ENCODE data around the gene PCDHGA1. TPM values are rescaled to one million over a fixed set of nuclear protein-coding genes. Genes with fewer than 3 reads are reported as not detected.

Gene PCDHGA1
- polyA plus RNA-seq, 1 donor: 0.58 TPM

DNA sequence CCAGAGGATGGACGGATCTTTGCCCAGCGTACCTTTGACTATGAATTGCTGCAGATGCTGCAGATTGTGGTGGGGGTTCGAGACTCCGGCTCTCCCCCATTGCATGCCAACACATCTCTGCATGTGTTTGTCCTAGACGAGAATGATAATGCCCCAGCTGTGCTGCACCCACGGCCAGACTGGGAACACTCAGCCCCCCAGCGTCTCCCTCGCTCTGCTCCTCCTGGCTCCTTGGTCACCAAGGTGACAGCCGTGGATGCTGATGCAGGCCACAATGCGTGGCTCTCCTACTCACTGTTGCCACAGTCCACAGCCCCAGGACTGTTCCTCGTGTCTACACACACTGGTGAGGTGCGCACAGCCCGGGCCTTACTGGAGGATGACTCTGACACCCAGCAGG is 160.5 kb downstream of the PCDHGA1 start:
- no peak for DNase-seq (ENCODE audit: low read depth)

DNA sequence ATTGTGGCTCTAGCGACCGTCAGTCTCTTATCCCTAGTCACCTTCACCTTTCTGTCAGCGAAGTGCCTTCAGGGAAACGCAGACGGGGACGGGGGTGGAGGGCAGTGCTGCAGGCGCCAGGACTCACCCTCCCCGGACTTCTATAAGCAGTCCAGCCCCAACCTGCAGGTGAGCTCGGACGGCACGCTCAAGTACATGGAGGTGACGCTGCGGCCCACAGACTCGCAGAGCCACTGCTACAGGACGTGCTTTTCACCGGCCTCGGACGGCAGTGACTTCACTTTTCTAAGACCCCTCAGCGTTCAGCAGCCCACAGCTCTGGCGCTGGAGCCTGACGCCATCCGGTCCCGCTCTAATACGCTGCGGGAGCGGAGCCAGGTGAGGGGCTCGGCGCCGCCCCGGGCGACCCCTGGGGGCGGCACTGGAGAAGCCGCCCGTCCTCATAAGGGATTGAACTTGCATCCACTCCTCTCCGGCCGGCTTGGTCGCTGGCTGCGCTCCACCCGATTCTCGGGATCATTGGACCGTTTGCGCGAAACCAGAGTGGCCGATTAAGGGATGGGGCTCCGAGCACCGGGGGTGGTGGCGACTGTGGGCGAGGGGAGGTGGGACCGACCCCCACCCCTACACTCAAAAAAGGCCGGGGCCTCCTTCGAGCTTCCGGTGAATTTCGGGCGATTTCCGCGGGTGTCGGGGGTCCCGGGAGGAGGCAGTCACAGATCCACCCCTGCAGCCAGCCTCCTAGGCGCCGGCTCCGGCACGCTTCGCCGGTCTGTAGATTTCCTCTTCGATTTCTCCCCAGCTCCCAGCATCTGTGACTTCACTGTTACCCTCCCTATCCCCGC is 161.2 kb downstream of the PCDHGA1 start:
- no peak for DNase-seq (ENCODE audit: low read depth)

DNA sequence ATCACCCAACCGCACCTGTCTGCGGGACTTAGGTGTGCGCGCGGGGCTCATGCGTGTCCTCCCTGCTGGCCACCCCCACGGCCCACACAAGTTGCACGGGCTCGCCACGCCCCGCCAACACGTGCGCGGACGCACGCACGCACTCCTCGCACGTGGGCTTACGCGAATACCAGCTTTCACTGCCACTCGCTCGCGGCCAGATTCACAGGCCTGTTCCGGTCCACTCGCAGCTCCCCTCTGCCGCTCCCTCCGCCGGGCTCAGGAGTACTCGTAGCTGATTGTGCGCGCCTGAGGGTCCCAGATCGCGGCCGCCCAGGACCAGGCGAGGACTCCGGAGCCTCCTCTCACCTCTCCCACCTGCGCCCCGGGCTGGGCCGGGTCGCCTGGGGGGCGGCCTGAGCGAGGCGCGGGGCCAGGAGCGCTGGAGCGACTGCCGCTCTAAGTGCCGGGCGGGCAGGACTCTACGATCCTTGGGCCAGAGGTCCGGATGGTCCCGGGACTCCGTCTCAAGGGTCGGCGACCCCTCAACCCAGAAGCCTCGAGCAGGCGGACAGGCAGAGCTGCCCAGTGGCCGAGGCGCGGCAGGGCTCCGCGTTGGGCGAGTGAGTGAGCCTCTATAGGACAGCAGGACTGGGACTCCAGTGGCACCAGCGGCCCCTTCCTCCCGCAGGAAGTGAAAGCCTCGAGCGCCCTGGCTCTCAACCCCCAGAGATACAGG is 162.0 kb downstream of the PCDHGA1 start:
- DNase-seq (ENCODE audit: low read depth): no peak

DNA sequence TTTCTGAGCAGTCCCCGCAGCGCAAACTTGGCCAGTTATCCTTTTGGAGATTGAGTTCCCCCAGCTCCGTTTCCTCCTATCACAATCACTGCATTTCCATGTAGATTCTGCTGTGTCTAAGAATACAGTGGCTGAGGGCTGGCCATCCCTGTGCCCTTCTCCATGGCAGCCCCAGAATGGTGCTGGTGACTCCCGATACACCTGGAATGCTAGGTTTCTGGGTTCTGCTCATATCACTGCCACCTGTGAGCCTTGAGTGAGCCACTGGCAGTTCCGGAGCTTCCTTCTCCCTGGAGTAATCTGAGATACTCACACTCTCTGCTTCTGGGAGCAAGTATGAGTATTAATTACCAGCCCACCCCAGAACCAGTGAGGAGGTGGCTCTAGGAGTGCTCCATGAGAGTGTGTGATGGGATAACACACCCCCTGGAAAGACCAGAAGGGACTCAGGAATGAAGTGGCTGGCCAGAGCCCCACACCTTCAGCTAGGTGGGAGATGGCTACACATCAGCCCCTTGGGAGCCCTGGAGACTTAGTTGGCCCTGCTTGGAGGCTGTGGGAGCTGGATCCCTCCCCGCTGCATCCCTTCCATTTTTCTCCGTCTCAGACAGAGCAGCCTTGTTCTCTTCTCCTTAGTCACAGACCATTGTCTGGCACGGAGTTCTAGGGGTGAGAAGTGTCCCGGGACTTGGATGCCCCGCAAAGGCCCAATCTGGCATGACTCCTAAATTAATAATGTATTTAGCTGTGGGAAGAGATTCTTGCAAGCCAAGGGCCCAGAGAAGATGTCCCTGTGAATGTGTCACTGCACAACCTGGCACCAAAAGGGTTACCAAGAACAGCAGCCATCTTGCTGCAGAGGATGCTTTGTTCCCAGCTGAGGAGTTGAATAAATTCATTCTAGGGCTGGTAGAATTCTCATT is 163.4 kb downstream of the PCDHGA1 start:
- DNase-seq (ENCODE audit: low read depth): no peak

DNA sequence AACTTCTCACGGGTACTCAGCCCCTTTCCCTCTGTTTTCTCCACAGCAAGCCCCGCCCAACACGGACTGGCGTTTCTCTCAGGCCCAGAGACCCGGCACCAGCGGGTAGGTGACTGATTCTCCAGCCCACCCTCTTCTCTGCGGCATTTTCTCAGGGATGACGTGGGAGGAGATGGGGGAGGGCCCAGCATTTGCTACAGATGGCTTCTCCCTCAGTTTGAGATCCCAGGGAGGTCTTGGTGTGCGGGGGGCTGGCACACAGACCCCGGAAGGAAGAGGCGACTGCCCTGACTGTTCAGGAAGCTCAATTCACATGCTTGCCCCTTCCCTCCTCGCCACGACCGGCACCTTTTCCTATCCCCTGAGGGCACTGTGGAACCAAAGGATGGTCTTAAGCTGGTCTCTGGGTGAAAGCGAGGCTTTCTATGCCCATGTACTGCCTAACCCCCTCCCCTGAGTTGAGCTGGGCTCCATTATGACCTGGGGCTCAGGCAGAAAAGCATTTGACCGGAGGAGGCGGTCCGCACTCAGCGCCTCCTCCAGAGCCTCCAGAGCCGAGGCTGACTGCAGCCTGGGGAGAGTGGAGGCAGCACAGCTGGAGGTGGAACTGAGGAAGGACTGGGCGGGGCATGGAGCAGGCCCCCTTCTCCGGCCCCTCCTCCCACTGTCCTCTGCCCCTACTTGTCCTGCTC is 164.6 kb downstream of the PCDHGA1 start:
- DNase-seq (ENCODE audit: low read depth): no peak

DNA sequence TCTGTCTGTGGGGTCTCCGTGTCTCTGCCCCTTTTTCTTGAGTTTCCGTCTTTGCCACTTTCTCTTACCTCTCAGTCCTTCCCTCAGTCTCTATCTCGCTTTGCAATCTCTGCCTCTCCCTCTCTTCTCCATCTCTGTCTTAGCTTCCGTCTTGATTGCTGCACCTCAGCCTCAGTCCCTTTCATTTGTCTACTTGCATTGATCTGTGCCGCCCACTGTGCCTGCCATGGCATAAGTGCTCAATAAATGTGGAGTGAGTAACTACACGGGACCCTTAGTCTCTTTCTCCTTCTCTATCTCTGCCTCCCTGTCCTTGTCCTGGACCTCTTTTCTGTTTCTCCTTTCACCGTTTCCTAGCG is 165.1 kb downstream of the PCDHGA1 start:
- no peak for DNase-seq (ENCODE audit: low read depth)

DNA sequence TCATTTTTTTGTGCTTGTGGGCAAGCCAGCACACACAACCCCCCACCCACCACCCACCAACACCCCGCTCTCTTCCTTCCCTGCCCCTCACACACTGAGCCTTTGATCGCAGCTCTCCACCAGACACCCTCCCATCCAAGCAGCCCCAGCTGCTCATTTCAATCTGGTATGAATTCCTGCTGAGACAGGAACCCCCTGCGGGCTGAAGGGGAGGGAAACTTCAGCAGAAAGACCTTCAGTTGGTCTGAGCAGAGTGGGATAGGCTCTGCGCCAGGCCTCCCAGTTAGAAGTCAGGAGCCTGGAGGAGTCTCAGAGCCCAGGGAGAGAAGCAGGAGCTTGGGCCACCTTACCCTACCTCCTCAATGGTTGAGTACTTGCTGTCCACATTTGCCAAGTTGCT is 165.7 kb downstream of the PCDHGA1 start:
- no peak for DNase-seq (ENCODE audit: low read depth)

DNA sequence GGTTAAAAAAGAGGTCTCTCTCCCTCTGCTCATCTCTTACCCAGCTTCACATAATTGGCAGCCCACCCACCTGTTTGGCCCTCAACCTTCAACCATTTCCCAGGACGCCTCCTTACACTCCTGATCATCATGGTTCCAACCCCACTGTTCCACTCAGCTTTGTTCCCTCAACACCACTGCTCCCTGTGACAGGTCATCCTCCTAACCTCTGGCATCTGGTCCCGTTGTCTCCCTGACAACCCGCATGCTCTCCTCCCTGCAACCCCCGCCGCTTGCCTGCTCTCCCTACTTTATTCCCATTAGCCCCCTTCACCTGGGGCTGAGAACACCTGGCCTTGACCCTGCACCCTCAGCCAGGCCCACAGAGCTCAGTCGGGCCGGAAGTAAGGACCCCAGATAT is 171.4 kb downstream of the PCDHGA1 start:
- DNase-seq (ENCODE audit: low read depth): no peak

DNA sequence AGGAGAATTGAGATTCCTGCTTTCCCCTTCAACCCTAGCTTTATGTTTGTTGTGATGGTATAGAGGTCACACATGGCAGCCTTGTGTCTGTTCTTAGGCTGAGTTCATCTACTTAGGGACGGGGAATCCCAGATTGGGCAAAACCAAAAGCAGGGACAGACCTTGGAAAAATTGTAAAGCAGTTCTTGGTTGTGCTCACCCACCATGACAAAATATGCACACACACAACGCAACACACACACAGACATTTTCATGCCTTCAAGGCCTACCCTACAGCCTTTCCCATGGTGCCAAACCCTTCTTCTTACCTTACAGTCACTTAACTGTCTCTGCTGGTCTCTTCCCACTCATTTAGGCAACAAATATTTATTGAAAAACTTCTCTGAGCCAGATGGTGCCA is 173.4 kb downstream of the PCDHGA1 start:
- no peak for DNase-seq (ENCODE audit: low read depth)

DNA sequence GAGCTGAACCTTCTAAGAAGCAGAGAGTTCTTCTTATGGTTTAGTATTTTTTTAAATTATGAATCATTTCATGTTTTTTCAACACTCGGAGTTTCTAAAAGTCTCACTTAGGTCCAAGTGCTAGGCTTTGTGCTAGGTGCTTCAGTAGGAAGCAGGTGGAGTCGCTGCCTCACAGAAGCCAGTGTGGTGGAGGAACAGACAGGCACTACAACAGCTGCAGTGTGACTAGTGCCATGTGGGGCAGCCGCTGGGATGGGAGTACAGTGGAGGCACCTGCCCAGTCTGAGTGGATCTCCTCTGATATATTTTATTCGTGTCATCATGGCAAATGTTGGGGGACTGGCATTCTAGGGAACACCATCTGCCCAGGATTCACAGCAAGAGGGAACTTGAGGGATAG is 173.9 kb downstream of the PCDHGA1 start:
- no peak for DNase-seq (ENCODE audit: low read depth)

DNA sequence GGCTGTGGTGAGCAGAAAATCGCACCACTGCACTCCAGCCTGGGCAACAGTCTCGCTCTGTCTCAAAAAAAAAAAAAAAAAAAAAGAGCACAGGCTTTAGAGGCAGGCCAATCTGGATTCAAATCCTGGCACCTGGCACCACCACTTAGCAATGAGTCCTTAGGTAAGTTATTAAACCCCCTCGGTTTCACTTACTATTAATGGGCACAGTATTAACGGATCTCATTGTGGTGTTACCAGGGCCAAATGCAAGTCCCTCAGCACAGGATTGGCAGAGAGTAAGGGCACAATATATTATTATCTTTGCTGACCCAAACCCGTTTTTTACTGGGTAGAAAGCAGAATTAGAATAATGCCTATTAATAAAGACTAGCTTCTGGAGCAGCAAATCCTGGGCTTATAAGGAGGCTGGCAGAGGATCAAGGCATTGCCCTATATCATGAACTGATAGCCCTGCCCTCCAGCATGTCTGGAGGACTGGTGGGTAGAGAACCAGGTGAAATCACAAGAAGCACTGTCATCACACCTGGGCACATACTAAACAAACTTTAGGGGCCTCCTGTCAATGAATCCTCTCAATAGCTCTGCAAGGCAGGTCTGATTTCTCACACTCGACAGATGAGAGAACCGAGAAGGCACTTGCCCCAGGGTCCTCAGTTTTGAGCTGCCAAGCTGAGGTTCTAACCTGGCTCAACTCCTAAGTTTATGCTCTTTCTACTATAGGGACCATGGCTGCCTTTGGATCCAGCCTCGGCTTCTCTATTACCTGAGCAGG is 176.3 kb downstream of the PCDHGA1 start:
- DNase-seq (ENCODE audit: low read depth): no peak

DNA sequence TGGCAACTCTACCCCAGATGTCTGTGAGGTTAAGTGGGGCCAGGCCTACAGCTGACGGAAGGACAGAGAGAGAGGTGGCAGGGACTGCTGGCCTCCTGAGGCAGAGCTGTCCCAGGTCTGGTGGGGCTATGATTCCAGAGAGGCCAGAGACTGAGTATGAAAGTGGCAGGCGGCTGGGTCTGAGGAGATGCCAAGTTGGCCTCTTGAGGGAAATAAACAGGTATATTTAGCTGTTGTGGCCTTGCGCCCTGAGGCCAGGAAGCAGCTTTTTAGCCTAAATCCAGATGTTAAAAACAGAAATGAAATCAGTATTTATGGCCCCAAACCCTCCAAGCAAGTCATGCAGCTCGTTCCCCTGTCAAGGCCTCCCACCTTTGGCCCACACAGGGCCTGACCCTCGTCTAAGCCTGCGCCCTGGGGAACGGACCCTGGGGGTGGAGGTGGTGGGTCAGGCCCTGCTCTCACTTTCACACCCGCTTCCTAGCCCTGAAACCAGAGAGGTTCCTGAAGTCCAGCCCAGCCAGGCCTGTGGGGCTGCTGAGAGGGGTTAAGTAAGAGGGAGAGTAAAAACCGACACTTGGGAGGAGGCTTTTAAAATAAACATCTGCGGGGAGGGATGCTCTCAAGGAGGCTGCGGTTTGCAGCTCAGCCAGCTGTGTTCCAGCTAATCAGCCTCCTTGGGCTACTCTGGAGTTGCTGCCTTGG is 177.2 kb downstream of the PCDHGA1 start:
- no peak for DNase-seq (ENCODE audit: low read depth)

DNA sequence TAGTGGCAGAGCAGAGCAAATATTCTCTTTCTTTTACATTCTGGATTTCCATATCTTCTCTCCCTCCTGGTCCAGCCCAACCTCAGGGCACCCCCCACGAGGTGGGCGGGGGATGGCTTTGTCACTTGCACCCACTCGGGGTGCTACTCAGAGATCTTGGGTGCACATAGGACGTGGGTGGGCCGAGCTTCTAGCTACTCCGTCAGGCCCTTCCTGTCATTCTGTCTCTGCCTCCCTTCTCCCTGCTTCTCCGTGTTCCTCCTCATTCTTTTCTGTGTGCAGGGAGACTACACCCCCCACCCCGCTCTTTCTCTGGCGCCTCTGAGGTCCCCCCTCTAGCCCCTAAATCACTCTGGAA is 178.1 kb downstream of the PCDHGA1 start:
- DNase-seq (ENCODE audit: low read depth): no peak

DNA sequence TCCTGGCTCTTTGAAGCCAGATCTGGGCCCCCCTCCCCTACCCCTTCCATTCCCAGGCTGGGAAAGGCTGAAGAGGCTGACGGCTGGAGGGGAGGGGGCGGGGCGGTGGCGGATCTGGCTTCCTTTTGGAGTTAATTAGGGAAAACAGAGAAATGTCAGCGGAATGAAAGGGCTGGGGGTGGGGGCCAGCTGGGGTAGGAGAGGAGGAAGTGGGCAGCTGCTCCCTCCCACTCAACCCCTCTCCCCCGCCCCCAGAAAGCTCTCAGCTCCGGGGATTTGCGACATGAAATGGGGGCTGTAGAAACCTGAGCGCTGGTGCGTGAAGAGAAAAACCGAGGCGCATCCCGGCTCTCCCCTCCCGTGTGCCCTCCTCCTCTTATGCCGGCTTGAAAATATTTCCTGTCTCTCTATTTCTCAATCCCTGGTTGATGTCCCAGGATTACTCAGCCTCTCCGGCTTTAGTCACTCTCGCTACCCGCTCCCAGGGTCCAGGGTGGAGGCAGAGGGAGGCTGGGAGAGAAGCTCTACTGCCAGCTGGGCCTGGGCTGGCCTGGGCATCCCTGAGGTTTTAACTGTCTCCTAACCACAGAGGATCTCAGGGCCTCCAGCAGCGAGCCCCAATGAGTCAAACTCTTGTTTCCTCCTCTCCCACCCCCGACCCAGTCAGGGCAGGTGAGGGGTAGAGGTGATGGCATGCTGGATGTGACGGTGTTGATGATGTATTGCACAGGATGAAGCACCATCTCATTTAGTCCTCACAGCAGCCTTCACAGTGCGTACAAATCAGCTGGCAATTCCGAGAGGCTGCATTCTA is 178.7 kb downstream of the PCDHGA1 start:
- no peak for DNase-seq (ENCODE audit: low read depth)

DNA sequence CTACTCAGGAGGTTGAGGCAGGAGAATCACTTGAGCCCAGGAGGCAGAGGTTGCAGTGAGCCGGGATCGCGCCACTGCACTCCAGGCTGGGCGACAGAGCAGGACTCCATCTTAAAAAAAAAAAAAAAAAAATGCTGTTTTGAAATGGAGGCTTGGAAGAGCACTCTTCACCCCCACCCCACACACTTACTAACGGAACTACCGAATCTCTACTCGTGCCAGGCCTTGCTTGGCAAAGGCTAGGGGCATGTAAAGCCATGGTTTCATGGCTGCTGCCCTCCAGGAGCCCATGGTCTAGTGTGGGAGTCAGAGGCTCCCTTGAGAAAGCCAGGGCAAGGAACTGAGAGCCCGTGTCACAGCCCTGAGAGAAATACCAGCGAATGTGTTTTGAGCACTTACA is 179.8 kb downstream of the PCDHGA1 start:
- DNase-seq (ENCODE audit: low read depth): no peak

DNA sequence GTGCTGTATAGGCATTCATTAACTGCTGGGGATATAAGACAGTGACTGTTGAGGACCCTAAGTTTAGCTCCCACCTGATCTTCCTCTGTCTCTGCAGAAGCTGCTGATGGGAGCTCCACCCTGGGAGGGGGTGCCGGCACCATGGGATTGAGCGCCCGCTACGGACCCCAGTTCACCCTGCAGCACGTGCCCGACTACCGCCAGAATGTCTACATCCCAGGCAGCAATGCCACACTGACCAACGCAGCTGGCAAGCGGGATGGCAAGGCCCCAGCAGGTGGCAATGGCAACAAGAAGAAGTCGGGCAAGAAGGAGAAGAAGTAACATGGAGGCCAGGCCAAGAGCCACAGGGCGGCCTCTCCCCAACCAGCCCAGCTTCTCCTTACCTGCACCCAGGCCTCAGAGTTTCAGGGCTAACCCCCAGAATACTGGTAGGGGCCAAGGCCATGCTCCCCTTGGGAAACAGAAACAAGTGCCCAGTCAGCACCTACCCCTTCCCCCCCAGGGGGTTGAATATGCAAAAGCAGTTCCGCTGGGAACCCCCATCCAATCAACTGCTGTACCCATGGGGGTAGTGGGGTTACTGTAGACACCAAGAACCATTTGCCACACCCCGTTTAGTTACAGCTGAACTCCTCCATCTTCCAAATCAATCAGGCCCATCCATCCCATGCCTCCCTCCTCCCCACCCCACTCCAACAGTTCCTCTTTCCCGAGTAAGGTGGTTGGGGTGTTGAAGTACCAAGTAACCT is 180.7 kb downstream of the PCDHGA1 start:
- no peak for DNase-seq (ENCODE audit: low read depth)

DNA sequence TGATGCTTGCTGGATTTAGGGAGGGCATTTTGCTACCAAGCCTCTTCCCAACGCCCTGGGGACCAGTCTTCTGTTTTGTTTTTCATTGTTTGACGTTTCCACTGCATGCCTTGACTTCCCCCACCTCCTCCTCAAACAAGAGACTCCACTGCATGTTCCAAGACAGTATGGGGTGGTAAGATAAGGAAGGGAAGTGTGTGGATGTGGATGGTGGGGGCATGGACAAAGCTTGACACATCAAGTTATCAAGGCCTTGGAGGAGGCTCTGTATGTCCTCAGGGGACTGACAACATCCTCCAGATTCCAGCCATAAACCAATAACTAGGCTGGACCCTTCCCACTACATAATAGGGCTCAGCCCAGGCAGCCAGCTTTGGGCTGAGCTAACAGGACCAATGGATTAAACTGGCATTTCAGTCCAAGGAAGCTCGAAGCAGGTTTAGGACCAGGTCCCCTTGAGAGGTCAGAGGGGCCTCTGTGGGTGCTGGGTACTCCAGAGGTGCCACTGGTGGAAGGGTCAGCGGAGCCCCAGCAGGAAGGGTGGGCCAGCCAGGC is 181.5 kb downstream of the PCDHGA1 start:
- no peak for DNase-seq (ENCODE audit: low read depth)

DNA sequence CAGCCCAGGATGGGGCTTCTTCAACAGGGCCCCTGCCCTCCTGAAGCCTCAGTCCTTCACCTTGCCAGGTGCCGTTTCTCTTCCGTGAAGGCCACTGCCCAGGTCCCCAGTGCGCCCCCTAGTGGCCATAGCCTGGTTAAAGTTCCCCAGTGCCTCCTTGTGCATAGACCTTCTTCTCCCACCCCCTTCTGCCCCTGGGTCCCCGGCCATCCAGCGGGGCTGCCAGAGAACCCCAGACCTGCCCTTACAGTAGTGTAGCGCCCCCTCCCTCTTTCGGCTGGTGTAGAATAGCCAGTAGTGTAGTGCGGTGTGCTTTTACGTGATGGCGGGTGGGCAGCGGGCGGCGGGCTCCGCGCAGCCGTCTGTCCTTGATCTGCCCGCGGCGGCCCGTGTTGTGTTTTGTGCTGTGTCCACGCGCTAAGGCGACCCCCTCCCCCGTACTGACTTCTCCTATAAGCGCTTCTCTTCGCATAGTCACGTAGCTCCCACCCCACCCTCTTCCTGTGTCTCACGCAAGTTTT is 182.1 kb downstream of the PCDHGA1 start:
- no peak for DNase-seq (ENCODE audit: low read depth)

Data from forelimb muscle (tissue), 1 donor.